Inflammatory macrophage (primary cell): Measurements from ENCODE around the gene NAP1L1.

Experiments used
- DNase-seq, 2 donors: peaks; one replicate each; pipeline ENCODE4 v3.0.0-alpha.2; 2020 to 2022
- total RNA-seq, 18 experiments: gene quantifications; one replicate each; lab custom pipeline; 2026; ENCODE audit warnings: mixed read lengths in 6 of 18, inconsistent platforms in 2 of 18; lab: John Stamatoyannopoulos, UW

NAP1L1 gene, protein sequence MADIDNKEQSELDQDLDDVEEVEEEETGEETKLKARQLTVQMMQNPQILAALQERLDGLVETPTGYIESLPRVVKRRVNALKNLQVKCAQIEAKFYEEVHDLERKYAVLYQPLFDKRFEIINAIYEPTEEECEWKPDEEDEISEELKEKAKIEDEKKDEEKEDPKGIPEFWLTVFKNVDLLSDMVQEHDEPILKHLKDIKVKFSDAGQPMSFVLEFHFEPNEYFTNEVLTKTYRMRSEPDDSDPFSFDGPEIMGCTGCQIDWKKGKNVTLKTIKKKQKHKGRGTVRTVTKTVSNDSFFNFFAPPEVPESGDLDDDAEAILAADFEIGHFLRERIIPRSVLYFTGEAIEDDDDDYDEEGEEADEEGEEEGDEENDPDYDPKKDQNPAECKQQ
- 140 to 518 (median 312) reads per million in 18 experiments for total RNA-seq

GRCh38 chr12:76083904-76084862 lies at the start of gene NAP1L1:
Gene NAP1L1 (minus strand): TSS chr12:76084685. CDS start chr12:76074219, 10,466 bp downstream.
- peak; percentile 97 to 98 for DNase-seq

- no peak for DNase-seq
Measured at GRCh38 chr12:76127588-76127987, 43.1 kb upstream of the NAP1L1 start.

- no peak for DNase-seq
Measured at GRCh38 chr12:76124456-76124855, 40.0 kb upstream of the NAP1L1 start.

GRCh38 chr12:76123259-76124212 lies 39.1 kb upstream of the NAP1L1 start:
- DNase-seq = no peak

DNA sequence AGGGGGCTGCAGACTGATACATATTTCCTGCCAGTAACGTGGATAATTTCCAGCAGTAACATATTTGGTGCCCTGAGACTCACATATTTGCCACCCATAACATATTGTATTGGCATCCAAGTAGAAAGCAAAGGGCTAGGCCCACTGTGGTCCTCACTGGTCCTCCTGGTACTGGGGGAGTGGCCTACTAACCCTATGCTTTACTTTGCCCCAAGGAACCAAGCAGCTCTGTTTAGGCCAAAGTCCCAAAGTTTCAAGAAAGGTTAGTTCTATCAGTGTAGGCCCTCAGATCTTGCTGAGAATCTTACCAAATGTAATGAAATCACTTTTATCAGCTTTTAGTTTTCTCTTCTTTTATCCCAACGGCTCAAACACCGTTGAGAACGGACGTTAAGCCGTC lies 35.4 kb upstream of the NAP1L1 start:
- DNase-seq = no peak

DNA sequence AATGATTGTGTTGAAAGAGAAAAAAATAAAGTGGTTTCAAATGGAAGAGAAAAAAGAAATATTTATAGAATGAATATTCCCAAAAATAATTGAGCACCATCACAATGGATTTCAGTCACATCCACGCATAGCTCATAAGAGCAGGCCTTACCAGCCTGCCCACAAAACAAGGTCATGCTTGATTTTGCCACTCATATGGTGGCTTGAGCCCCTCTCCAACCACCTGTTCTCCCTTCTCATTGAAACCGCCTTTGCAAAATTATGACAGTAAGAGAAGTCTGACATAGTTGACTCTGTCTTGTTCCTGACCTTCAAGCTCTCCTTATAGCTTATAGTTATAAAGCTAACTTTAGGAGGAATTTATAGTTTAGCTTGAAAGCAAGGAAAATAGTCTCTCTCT lies 33.3 kb upstream of the NAP1L1 start:
- no peak for DNase-seq

DNA sequence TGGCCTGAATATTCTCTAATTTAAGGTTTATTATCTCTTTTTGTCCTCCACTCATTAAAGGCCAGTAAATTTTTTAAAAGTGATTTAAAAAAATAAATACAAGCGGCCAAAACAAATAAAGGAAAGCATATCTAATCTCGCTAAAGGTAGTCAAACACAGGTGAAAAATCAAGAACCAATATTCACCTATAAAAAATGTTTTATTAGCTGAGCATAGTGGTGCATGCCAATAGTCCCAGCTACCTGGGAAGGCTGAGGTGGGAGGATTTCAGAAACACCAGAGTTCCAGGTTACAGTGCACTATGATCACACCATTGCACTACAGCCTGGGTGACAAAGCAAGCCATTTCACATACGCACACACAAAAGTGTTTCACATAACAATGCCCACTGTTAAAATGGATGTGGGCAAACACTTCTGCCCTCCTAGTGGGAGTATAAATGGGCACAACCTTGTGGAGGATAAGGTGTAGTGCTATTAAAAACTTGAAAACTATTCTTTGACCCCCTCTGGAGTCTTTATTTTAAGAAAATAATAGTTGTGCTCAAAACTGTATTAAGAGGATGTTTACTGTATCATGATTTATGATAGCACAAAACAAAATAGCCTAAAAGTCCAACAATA lies 32.7 kb upstream of the NAP1L1 start:
- DNase-seq = no peak

DNA sequence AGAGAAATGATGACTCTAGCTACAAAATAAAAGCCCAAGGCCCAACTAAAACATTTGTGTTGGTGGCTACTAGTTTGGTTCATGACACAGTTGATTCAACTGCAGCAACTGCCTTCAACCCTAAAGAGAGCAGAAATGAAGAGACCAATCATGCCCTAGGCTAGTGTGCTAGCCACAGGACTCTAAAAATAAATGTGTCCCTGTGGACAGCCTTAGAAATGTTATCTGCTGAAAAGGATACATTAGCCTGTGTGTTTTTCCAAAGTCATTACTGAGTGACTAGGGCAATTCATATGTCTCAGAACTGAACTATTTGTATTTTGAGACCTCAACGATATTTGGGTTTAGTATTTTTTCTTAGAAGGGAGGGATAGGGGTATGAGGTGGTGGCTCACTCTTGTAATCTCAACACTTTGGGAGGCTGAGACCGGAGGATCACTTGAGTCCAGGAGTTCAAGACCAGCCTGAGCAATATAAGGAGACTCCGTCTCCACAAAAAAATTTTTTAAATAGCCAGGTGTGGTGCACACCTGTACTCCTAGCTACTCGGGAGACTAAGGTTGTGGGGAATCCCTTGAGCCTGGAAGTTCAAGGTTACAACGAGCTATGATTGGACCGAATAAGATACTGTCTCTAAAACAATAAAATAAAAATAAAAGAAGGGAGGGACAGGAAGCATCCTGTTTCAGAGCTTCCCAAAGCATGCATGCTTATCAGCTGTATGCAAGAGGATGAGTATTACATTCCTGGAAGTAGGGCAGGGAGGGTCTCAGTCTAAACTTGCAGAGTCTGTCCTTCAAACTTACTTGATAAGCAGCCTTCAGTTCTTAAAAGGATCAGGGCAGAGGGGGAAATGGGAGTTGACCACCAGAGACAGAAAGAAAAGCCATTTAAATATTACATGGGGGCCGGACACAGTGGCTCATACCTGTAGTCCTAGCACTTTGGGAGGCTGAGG lies 29.6 kb upstream of the NAP1L1 start:
- DNase-seq = no peak

GRCh38 chr12:76111209-76111749 lies 26.8 kb upstream of the NAP1L1 start:
- no peak for DNase-seq

GRCh38 chr12:76109879-76110278 lies 25.4 kb upstream of the NAP1L1 start:
- no peak for DNase-seq

GRCh38 chr12:76108356-76108755 lies 23.9 kb upstream of the NAP1L1 start:
- DNase-seq = no peak

- no peak for DNase-seq
Measured at GRCh38 chr12:76106631-76107030, 22.1 kb upstream of the NAP1L1 start.

DNA sequence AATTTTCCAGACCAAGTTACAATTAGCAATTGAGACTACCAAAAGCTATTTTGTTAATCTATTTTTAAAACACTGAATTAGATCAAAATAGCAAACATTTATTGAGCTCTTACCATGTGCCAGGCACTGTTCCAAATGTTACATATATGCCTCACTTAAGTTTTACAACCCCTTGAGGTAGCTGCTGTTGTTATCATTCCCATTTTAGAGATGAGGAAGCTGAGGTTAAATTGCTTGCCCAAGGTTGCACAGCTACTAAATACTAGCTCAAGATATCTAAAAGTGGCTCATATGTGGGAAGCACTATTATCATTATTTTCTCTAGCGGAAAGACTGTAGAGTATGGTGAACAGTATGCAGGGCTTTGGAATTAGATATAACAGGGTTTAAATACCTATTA lies 19.5 kb upstream of the NAP1L1 start:
- no peak for DNase-seq

DNA sequence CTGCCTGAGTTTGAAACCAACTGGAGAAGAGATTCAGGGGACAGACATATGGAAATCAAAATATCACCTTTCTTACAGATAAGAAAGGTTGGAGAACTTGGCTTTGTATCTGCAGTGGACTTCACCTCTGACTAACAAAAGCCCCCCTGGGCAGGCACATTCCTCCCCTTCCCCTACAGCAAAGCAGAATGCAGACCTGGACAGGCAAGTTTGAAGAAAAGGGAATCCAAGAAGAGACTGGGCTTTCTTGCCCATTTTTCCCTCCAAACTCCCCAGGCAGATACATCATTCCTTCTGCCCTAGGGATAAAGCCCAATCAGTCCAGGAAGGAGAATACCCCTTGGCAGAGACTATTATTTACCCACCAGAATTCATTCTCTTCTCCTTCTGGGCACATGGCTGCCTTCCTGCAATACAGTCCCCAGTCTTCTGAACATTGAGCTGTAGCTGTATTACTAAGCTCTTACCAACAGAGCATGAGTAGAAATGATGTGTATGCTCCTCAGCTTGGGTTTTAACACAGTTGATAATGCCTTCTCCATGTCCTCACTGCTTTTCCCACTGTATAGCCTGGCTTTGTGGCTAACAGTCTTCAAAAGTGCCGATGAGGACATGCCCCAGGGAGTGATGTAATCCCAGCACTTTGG lies 17.4 kb upstream of the NAP1L1 start:
- no peak for DNase-seq

DNA sequence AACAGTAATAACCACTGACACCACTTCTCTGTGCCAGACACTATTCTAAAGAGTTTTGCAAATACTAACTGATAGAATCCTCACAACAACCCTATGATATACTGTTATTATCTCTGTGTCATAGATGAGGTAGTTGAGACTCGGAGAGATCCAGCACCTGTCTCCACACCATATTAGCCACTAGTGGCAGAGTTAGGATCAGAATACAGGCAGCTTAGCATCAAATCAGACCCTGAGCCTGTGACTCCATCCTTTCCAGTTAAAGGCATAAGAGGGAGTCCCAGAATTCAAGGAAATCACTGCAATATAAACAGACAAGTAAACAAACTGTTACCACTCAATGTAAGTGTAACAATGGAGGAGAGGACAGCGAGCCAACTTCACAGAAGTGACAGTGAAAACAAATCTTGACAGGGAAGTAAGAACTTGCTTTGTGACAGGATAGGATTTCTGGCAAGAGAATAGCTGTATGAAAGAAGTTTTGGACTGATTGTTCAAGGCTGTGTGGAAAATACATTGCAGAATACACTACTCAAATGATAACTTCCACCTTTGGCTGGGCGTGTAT lies 11.7 kb upstream of the NAP1L1 start:
- no peak for DNase-seq

DNA sequence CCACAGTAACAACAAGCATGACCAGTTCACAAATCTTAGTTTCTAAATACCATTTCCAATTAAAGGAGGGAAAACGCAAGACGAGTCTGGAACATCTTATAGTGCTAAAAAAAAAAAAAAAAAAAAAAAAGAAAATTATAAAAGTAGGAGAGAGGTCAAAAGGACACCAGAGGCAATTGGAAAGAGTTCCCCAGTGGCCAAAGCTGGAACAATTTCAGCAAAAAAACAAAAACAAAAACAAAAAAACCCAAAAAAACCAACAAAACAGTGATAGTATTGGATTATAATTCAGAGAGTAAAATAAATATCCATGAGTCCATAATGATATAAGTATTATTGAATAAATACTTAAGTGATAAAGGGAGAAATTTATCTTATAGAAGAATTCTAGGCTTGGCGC lies 10.3 kb upstream of the NAP1L1 start:
- DNase-seq = no peak

GRCh38 chr12:76091246-76091754 lies 6.8 kb upstream of the NAP1L1 start:
- DNase-seq = peak in 1 of 2 donors; percentile 20

- peak; percentile 40 to 58 for DNase-seq
Measured at GRCh38 chr12:76085520-76085868, 1.0 kb upstream of the NAP1L1 start.

DNA sequence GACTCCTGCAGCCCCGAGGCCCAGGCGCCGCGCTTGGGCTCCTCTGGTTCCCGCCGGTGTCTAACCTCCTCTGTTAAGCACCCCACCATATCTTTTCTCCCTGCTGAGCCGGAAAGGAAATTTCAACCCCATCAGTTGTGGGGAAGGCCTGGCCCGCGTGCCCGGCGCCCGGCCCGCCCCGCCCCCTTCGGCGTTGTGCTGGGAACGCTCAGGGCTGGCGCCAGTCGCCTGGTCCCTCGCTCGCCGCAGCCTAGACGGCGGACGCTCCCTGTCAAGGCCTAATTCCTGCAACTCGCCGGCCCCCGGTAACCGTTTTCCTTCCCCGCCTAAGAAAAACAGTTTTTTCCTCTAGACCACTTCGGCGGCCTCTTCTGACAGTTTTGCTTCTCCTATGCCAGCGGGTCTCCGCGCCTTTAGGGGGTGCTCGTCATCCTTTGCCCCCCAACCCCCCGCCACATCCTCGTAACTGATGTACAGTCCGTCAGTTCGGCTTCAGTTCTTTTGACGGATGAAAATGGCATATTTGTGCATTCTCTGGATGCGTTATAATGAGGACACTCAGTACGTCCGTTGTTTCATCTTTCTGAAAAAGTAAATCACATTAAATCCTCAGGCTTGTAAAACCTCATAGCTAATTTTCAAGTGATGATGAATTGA lies 506 bp upstream of the NAP1L1 start:
- peak; percentile 74 to 83 for DNase-seq
